A673 (cell line): ENCODE measurements around the gene LAMA3. TPM values are rescaled to one million over a fixed set of nuclear protein-coding genes. Genes with fewer than 3 reads are reported as not detected.

Experiments
- BruUV-seq: library from RNA; stranded (reverse); fragments of 400-500 nt; replicated peaks from 2 replicates; lab custom pipeline; 2021; lab: Mats Ljungman, UMichigan
- CTCF ChIA-PET: fragments of 300-600 bp; sonication (Branson Sonifier 250); formaldehyde crosslinking; loops from one replicate; lab custom pipeline; 2022; ENCODE audit warnings: antibody characterized with exemption; lab: Charles Lee
- POLR2A ChIA-PET: fragments of 300-600 bp; sonication (Branson Sonifier 250); formaldehyde crosslinking; loops from one replicate; lab custom pipeline; 2022; ENCODE audit warnings: antibody characterized with exemption; ENCODE audit not compliant: low non-redundant PET; lab: Charles Lee
- DNase-seq: peaks from one replicate; pipeline ENCODE4 v3.0.0-alpha.2; 2015; ENCODE audit warnings: low spot score
- H3K27ac ChIP-seq: fragments of 200-600 bp; sonication (generic); 2 replicates; pipeline ENCODE4 v1.5.1; 2016; ENCODE audit warnings: mixed run types, low read depth, mild to moderate bottlenecking, mixed read lengths, antibody characterized with exemption, low read length; ENCODE audit not compliant: poor library complexity, severe bottlenecking
- H3K27me3 ChIP-seq: fragments of 200-600 bp; sonication (generic); replicated peaks from 2 replicates; pipeline ENCODE4 v1.6.1; 2017; ENCODE audit warnings: mixed run types, low read depth, mild to moderate bottlenecking, mixed read lengths, antibody characterized with exemption, low read length; ENCODE audit not compliant: insufficient read depth, poor library complexity
- H3K36me3 ChIP-seq: fragments of 200-600 bp; sonication (generic); 2 replicates; pipeline ENCODE4 v1.6.1; 2016; ENCODE audit warnings: mixed run types, mild to moderate bottlenecking, mixed read lengths, antibody characterized with exemption, low read length; ENCODE audit not compliant: insufficient read depth, poor library complexity, severe bottlenecking
- H3K4me1 ChIP-seq: fragments of 200-600 bp; sonication (generic); 2 replicates; pipeline ENCODE4 v1.6.1; 2017; ENCODE audit warnings: mixed run types, mild to moderate bottlenecking, mixed read lengths, antibody characterized with exemption, low read length; ENCODE audit not compliant: insufficient read depth, poor library complexity, severe bottlenecking
- H3K4me3 ChIP-seq: fragments of 200-600 bp; sonication (generic); 2 replicates; pipeline ENCODE4 v1.5.1; 2016; ENCODE audit warnings: low read depth, mixed run types, mild to moderate bottlenecking, mixed read lengths, low read length; ENCODE audit not compliant: poor library complexity, severe bottlenecking
- H3K9me3 ChIP-seq: fragments of 200-600 bp; sonication (generic); 2 replicates; pipeline ENCODE4 v1.6.1; 2016; ENCODE audit warnings: mixed run types, low read depth, mild to moderate bottlenecking, mixed read lengths, antibody characterized with exemption, low read length; ENCODE audit not compliant: poor library complexity, severe bottlenecking
- EZH2 ChIP-seq: fragments of 200-600 bp; sonication (generic); IDR thresholded peaks from 2 replicates; pipeline ENCODE4 v1.6.1; 2017; ENCODE audit warnings: borderline replicate concordance, low read depth, mild to moderate bottlenecking, mixed read lengths, antibody characterized with exemption, low read length; ENCODE audit not compliant: poor library complexity, severe bottlenecking
- intact Hi-C: fragments of 100-400 bp; cut with micrococcal nuclease; formaldehyde crosslinking; loops from one replicate; pipeline ENCODE4 v1.10.0; 2022; ENCODE audit not compliant: unreplicated experiment
- total RNA-seq: library from RNA; stranded (reverse); gene quantifications from 2 replicates; pipeline ENCODE4 v1.2.3, GENCODE V29; 2021
- TF ChIP-seq, protein P1 (sequence below): fragments of 300-800, 200-600 bp; sonication (generic); conservative IDR thresholded peaks from 2 replicates; pipeline ENCODE4 v1.5.1; 2017; ENCODE audit warnings: low read depth, mild to moderate bottlenecking, antibody characterized with exemption, low read length, moderate library complexity, mixed read lengths

LAMA3 gene
- total RNA-seq, 1 experiment from 2014 or later, result 2.7 TPM

DNA sequence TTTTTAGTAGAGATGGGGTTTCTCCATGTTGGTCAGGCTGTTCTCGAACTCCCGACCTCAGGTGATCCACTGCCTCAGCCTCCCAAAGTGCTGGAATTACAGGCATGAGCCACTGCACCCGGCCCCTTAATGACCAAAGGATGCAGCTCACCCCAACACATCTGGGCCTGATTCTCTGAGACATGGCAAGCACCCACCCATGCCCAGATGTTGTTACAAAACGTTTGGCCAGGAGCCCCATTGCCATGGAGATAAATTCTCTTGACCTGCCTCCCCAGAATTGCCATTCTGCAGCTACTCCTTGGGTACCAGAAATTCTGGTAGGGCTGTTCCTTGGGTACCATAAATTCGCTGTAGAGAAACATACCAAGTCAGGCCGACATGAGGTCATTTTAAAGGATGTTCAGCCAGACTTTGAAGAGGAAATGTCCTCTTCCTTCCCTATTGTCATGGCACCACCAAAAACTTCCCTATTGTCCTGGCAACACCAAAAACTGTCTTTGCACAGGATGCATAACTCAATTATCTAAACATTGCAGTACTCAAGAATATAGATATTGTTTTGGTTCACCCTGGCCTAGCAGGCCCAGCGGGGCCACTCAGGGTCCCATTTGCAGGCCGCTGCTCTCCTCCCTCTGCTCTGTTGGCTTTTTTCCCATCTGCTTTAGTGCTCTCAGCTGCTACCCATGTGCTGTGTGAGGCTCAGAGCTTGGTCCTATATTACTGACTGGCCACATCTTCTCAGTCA is 164.4 kb downstream of the LAMA3 start:
- intact Hi-C loops, result no loop called here
- ChIA-PET CTCF (no interaction called here), POLR2A (no interaction called here)
- no peaks in the 10 kb centered on the region for H3K27me3 ChIP-seq
- no peak overlapping the region for H3K4me3 ChIP-seq
- no peaks in the 10 kb centered on the region for H3K4me1 ChIP-seq
- H3K9me3 ChIP-seq, result no peaks in the 10 kb centered on the region
- no peaks in the 10 kb centered on the region for H3K36me3 ChIP-seq
- TF ChIP-seq, protein P1, sequence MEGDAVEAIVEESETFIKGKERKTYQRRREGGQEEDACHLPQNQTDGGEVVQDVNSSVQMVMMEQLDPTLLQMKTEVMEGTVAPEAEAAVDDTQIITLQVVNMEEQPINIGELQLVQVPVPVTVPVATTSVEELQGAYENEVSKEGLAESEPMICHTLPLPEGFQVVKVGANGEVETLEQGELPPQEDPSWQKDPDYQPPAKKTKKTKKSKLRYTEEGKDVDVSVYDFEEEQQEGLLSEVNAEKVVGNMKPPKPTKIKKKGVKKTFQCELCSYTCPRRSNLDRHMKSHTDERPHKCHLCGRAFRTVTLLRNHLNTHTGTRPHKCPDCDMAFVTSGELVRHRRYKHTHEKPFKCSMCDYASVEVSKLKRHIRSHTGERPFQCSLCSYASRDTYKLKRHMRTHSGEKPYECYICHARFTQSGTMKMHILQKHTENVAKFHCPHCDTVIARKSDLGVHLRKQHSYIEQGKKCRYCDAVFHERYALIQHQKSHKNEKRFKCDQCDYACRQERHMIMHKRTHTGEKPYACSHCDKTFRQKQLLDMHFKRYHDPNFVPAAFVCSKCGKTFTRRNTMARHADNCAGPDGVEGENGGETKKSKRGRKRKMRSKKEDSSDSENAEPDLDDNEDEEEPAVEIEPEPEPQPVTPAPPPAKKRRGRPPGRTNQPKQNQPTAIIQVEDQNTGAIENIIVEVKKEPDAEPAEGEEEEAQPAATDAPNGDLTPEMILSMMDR, result no peak
- TF ChIP-seq EZH2, result no peak
- H3K27ac ChIP-seq, result no peak overlapping the region
- no TSS peak for BruUV-seq
- DNase-seq, result no peak

DNA sequence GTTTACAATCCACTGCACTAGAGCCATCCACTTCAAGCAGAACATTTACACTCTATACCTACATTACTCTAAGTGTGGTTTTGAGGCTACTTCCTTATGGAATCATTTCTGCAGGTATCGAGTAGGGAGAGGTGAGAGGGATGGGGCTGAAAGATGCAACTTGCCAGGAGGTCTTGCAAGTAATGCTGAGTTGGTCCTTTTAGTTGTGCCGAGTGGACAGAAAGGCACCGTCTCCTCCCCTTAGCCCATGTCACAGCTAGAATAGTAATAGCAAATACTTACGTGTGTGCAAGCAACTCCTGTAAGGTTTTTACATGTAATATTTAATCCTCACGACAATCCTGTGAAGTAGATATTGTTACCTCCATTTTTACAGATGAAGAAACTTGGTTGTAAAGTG is 166.5 kb downstream of the LAMA3 start:
- Histone ChIP-seq H3K4me3 (no peak overlapping the region), H3K4me1 (no peaks in the 10 kb centered on the region), H3K27me3 (no peaks in the 10 kb centered on the region), H3K36me3 (no peaks in the 10 kb centered on the region), H3K27ac (no peak overlapping the region), H3K9me3 (no peaks in the 10 kb centered on the region)
- no peak for TF ChIP-seq EZH2
- TF ChIP-seq, protein P1, result no peak
- ChIA-PET CTCF (no interaction called here), POLR2A (no interaction called here)
- no peak for DNase-seq
- BruUV-seq, result no TSS peak
- intact Hi-C loops, result no loop called here

DNA sequence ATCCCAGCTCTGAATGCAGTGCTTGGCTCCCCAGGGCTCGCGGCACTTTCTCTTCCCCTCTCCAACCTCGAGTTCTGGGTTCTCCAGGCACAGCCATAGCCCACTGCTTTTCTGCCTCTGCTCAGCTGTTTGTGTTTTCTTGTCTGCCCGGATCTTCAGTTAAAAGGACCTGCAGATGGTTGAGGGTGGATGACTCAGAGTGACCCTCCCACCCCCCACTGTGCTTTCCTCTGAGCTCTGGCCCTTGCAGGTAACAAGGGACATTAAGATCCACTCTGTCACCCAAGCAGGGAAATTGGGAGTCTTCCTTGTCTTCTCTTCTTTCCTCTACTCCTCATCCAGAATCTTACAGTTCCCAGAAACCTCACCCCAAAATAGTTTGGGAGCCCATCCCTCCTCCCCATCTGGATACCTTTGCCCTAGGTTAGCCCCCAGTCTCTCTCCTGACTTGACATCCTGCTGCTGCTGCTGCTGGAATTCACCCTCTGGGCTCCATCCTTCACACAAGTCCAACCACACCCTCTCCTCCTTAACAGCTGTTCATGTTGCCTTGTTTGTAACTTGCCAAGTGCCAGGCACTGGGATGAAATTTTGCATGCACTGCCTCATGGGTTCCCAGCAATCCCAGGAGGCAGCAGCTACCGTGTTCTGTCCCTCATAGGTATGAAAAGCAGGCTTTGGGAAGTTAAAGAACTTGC is 167.4 kb downstream of the LAMA3 start:
- no TSS peak for BruUV-seq
- Histone ChIP-seq H3K27me3 (no peaks in the 10 kb centered on the region), H3K9me3 (no peaks in the 10 kb centered on the region), H3K4me3 (no peak overlapping the region), H3K36me3 (no peaks in the 10 kb centered on the region), H3K4me1 (peaks cover 8% of the 10 kb centered on the region), H3K27ac (no peak overlapping the region)
- TF ChIP-seq EZH2, result no peak
- DNase-seq, result no peak
- ChIA-PET POLR2A (no interaction called here), CTCF (interaction anchor here (0.6 kb wide), 1 partner anchor 628 kb away, joined by 4 read pairs; no protein-coding TSS in a partner anchor)
- intact Hi-C loops, result no loop called here
